ENCODE data around the gene PRR14L. TPM values are rescaled to one million over a fixed set of nuclear protein-coding genes. Genes with fewer than 3 reads are reported as not detected.

PRR14L gene
- polyA plus RNA-seq, 1 of the 3 experiments (the other 2 are of a cell fraction) = 5.9 TPM

DNA sequence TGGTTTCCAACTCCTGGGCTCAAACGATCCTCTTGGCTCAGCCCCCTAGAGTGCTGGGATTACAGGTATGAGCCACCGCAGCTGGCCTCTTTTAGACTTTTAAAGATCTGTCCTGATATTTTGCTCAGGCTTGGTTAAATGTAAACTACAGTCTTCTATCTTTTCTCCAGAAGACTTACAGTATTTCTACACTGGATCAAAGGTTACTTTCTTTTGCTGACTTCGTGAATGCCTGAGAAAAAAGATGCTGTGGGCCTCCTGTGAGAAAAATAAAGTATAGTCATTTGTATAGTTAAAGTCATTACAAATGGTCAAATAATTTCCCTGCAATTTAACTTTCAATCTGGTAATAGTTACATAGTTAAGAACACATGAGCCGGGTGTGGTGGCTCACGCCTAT lies 23.5 kb upstream of the PRR14L start:
- ChIA-PET POLR2A (no interaction called here), CTCF (no interaction called here)
- no peaks in the 10 kb centered on the region for H3K4me1 ChIP-seq (ENCODE audit: control insufficient read depth in 1 of 2, insufficient read depth in 2 of 2, low read depth in 1 of 2, low read length in 1 of 2)
- H3F3A ChIP-seq (replicated peaks; ENCODE audit: insufficient read depth) = peaks cover 4% of the 10 kb centered on the region
- no peaks in the 10 kb centered on the region for H3K9me3 ChIP-seq
- H3K9ac ChIP-seq = no peak overlapping the region
- no peaks in the 10 kb centered on the region for H4K20me1 ChIP-seq (ENCODE audit: insufficient read depth)
- H3K4me3 ChIP-seq (ENCODE audit: low read depth in 2 of 2, low read length in 1 of 2) = no peak overlapping the region
- no peak overlapping the region for H2AFZ ChIP-seq (ENCODE audit: low read depth)
- TF ChIP-seq ELF1 (IDR thresholded peaks at IDR 0.05) (no peak), JUND (IDR thresholded peaks at IDR 0.05) (no peak), FOXM1 (IDR thresholded peaks at IDR 0.05; ENCODE audit: low read depth) (no peak), FOSL2 (IDR thresholded peaks at IDR 0.05; ENCODE audit: borderline replicate concordance, low read depth) (no peak), EP300 (IDR thresholded peaks at IDR 0.05; ENCODE audit: borderline replicate concordance in 1 of 2, low read depth in 1 of 2, low read length in 1 of 2) (no peak), MXI1 (IDR thresholded peaks at IDR 0.05; ENCODE audit: low read depth, low read length) (no peak), MEF2A (IDR thresholded peaks at IDR 0.05; ENCODE audit: borderline replicate concordance, low read depth) (no peak), RFX5 (IDR thresholded peaks at IDR 0.05; ENCODE audit: low read length) (no peak), YY1 (IDR thresholded peaks at IDR 0.05; ENCODE audit: low read depth) (no peak)
- TF ChIP-seq, protein P1, sequence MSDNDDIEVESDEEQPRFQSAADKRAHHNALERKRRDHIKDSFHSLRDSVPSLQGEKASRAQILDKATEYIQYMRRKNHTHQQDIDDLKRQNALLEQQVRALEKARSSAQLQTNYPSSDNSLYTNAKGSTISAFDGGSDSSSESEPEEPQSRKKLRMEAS (IDR thresholded peaks at IDR 0.05; ENCODE audit: low read depth) = no peak
- TF ChIP-seq, protein P2, sequence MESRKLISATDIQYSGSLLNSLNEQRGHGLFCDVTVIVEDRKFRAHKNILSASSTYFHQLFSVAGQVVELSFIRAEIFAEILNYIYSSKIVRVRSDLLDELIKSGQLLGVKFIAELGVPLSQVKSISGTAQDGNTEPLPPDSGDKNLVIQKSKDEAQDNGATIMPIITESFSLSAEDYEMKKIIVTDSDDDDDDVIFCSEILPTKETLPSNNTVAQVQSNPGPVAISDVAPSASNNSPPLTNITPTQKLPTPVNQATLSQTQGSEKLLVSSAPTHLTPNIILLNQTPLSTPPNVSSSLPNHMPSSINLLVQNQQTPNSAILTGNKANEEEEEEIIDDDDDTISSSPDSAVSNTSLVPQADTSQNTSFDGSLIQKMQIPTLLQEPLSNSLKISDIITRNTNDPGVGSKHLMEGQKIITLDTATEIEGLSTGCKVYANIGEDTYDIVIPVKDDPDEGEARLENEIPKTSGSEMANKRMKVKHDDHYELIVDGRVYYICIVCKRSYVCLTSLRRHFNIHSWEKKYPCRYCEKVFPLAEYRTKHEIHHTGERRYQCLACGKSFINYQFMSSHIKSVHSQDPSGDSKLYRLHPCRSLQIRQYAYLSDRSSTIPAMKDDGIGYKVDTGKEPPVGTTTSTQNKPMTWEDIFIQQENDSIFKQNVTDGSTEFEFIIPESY (IDR thresholded peaks at IDR 0.05; ENCODE audit: borderline replicate concordance, low read depth) = no peak
- TF ChIP-seq, protein P3, sequence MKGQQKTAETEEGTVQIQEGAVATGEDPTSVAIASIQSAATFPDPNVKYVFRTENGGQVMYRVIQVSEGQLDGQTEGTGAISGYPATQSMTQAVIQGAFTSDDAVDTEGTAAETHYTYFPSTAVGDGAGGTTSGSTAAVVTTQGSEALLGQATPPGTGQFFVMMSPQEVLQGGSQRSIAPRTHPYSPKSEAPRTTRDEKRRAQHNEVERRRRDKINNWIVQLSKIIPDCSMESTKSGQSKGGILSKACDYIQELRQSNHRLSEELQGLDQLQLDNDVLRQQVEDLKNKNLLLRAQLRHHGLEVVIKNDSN (IDR thresholded peaks at IDR 0.05; ENCODE audit: borderline replicate concordance, low read depth) = no peak
- TF ChIP-seq, protein P4, sequence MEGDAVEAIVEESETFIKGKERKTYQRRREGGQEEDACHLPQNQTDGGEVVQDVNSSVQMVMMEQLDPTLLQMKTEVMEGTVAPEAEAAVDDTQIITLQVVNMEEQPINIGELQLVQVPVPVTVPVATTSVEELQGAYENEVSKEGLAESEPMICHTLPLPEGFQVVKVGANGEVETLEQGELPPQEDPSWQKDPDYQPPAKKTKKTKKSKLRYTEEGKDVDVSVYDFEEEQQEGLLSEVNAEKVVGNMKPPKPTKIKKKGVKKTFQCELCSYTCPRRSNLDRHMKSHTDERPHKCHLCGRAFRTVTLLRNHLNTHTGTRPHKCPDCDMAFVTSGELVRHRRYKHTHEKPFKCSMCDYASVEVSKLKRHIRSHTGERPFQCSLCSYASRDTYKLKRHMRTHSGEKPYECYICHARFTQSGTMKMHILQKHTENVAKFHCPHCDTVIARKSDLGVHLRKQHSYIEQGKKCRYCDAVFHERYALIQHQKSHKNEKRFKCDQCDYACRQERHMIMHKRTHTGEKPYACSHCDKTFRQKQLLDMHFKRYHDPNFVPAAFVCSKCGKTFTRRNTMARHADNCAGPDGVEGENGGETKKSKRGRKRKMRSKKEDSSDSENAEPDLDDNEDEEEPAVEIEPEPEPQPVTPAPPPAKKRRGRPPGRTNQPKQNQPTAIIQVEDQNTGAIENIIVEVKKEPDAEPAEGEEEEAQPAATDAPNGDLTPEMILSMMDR (IDR thresholded peaks at IDR 0.05) = no peak
- H3K27me3 ChIP-seq (ENCODE audit: insufficient read depth) = no peaks in the 10 kb centered on the region
- peaks cover 2 to 30% of the 10 kb centered on the region in 2 experiments for H3K36me3 ChIP-seq (replicated peaks in 1 of 2; ENCODE audit: control insufficient read depth in 1 of 2, insufficient read depth in 2 of 2, low read length in 1 of 2)
- DNase-seq = no peak
- no peak overlapping the region for H3K27ac ChIP-seq (ENCODE audit: low read depth in 2 of 2, low read length in 1 of 2)
- 97% methylated on average over 5 of the region's 5 CpGs for WGBS (ENCODE audit: low lambda C conversion rate)
- no peak overlapping the region for H3K4me2 ChIP-seq
- H3K9me2 ChIP-seq = no peaks in the 10 kb centered on the region
- no peaks in the 10 kb centered on the region for H3K79me2 ChIP-seq (ENCODE audit: insufficient read depth)
